ENCODE data around the gene DNASE1L2. TPM values are rescaled to one million over a fixed set of nuclear protein-coding genes. Genes with fewer than 3 reads are reported as not detected.

DNASE1L2 gene
- total RNA-seq, 3 donors from 2014 or later: 0.87 to 1.9 (median 1.1) TPM

DNA sequence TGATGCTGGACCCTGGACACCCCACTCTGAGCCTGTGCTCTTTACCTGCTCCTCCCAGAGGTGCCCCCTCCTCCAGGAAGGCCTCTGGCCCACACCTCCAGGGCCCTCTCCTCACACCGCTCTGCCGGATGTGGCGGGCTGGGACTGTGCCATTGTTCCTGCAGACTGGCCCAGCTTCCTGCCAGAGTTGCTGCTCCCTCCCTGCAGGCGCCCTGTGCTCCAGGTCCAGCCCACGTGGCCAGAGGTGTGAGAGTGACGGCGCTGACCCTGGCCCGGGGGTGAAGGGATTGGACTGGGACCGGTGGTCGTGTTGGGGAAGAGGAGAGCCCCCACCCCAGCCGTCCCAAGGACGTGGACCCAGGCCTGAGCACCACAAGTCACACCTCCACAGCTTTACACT is 7.2 kb upstream of the DNASE1L2 start:
- H3K4me1 ChIP-seq (ENCODE audit: low read depth): peaks cover 21% of the 10 kb centered on the region
- no peak overlapping the region for H3K4me3 ChIP-seq
- DNase-seq (no peak), ATAC-seq (no peak)
- intact Hi-C loops (cut with DNase I, micrococcal nuclease): no loop called here
- peaks cover 7% of the 10 kb centered on the region for H3K36me3 ChIP-seq (ENCODE audit: low read depth)
- H3K9me3 ChIP-seq: no peaks in the 10 kb centered on the region
- TF ChIP-seq, protein P1, sequence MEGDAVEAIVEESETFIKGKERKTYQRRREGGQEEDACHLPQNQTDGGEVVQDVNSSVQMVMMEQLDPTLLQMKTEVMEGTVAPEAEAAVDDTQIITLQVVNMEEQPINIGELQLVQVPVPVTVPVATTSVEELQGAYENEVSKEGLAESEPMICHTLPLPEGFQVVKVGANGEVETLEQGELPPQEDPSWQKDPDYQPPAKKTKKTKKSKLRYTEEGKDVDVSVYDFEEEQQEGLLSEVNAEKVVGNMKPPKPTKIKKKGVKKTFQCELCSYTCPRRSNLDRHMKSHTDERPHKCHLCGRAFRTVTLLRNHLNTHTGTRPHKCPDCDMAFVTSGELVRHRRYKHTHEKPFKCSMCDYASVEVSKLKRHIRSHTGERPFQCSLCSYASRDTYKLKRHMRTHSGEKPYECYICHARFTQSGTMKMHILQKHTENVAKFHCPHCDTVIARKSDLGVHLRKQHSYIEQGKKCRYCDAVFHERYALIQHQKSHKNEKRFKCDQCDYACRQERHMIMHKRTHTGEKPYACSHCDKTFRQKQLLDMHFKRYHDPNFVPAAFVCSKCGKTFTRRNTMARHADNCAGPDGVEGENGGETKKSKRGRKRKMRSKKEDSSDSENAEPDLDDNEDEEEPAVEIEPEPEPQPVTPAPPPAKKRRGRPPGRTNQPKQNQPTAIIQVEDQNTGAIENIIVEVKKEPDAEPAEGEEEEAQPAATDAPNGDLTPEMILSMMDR (IDR thresholded peaks at IDR 0.05): no peak

DNA sequence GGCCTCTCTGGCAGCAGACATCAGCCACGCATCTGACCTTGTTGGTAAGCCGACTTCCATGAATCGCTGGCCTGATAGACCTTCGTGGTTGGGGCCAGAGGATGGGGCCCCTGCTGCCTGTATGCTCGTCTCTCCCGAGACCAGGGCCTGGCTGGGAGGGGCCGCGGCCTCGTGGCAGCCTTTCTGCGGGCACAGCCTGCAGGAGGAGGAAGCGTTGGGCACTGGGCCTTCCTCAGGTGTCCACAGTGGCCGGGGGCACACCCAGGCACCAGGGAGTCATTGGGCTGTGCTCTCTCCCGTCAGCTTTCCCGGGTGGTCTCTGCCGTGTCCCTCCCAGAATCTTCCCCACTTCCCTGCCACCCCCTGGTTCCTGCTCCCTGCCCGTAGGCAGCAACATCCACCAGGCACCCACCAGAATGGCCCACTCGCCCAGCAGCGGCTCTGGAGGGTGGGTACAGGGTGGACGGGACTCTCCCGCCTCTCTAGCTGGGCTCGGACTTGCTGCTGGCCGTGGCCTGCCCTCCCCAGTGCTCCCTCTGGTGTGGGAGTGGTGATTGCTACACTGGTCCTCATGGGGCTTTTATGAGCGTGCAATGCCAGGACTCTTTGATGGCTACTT is 6.5 kb upstream of the DNASE1L2 start:
- Histone ChIP-seq H3K9me3 (no peaks in the 10 kb centered on the region), H3K4me3 (no peak overlapping the region), H3K36me3 (ENCODE audit: low read depth) (peaks cover 7% of the 10 kb centered on the region), H3K4me1 (ENCODE audit: low read depth) (peaks cover 17% of the 10 kb centered on the region)
- TF ChIP-seq, protein P1 (IDR thresholded peaks at IDR 0.05): no peak
- intact Hi-C loops (cut with DNase I, micrococcal nuclease): no loop called here
- no peak for ATAC-seq
- DNase-seq: no peak

DNA sequence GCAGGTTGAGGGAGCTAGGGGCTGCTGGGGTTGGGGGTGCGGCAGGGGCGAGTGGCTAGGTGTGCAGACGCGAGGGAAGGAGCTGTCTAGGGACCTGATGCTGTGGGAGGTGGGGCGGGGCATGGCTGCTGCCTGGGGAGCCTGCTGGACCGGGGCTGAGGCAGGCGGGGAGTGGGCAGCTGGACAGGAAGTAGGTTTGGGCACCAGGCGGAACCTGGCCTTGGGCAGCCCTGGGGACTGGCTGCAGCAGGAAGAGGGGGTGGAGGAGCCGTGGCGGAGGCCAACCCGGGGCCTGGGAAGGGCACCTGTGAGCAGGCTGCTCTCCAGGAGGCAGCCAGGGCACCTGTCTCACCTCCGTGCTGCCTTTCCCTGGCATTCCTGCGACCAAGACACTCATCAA is 5.9 kb upstream of the DNASE1L2 start:
- intact Hi-C loops (cut with DNase I, micrococcal nuclease): no loop called here
- H3K36me3 ChIP-seq (ENCODE audit: low read depth): peaks cover 7% of the 10 kb centered on the region
- no peak for DNase-seq
- no peaks in the 10 kb centered on the region for H3K9me3 ChIP-seq
- H3K4me3 ChIP-seq: no peak overlapping the region
- peaks cover 12% of the 10 kb centered on the region for H3K4me1 ChIP-seq (ENCODE audit: low read depth)
- TF ChIP-seq, protein P1 (IDR thresholded peaks at IDR 0.05): no peak
- no peak for ATAC-seq

DNA sequence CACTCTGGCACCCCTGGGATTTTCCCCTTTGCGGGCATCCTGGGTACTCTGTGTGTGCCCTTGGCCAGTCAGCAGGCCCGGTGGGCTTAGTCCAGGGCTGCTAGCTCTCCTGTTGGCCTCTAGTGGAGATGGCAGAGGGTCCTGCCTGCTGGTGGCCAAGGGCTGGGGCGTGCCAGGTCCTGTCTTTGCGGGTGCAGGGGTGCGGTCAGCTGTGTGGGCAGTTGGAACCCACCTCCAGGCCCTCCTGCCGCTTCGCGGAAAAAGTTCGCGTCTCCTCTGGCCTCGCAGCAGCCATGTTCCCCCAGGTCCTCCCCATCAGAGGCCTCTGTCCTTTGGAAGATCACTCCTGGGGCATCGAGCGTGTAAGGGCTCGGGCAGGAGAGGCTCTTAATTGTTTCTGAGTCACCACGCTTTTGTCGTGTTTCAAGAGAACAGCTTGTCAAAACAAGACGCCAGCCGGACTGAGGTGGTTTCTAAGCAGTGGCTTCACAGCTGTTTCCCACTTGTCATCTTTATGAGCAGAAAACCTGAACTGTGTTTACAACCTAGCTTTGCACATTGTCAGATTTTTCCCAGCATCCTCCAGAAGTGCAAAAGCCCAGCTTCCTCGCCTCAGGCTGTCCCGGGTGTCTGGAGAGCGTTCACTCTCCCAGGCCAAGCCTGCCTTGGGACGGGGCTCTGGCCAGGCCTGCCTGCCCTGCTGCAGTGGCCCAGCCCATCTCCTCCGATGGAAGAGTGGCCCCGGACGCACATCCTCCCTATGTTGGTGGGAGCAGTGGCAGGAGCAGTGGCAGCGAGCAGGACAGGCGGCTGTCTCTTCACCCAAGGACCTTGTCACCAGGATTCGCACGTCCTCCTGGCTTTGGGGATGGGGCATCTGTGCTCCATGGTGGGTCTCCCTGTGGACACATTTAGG is 5.0 kb upstream of the DNASE1L2 start:
- H3K9me3 ChIP-seq: no peaks in the 10 kb centered on the region
- TF ChIP-seq, protein P1 (IDR thresholded peaks at IDR 0.05): no peak
- peaks cover 12% of the 10 kb centered on the region for H3K4me1 ChIP-seq (ENCODE audit: low read depth)
- no peak overlapping the region for H3K4me3 ChIP-seq
- H3K36me3 ChIP-seq (ENCODE audit: low read depth): peaks cover 7% of the 10 kb centered on the region
- intact Hi-C loops (cut with DNase I, micrococcal nuclease): no loop called here
- ATAC-seq (no peak), DNase-seq (no peak)

DNA sequence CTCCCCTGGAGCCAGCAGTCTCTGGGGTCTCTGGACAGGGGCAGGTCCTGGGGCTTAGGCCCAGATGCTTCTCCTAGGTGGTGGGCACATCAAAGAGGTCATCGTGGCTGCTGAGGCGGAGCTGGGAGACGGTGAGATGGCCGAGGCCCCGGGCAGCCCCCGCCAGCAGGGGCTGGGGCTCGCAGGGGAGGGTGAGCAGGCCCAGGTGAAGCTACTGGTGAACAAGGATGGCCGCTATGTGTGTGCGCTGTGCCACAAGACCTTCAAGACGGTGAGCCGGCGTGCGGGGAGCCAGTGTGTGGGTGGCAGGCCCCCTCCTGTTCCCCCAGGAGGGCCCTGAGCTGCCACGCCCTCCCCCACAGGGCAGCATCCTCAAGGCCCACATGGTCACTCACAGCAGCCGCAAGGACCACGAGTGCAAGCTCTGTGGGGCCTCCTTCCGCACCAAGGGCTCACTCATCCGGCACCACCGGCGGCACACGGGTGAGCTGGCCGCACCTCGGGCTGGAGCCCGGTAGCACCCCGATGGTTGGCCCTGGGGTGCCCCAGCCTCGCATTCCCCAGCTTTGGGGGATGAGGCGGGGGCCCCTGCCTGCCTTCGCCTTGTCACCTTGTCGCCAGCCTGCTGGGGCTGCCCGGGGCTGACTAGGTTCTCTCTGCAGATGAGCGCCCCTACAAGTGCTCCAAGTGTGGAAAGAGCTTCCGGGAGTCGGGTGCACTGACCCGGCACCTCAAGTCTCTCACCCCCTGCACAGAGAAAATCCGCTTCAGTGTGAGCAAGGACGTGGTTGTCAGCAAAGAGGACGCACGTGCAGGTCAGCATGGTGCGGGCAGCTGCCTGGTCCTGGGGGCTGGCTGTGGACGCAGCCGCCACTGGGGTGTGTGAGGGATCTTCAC is 3.9 kb upstream of the DNASE1L2 start:
- ATAC-seq: no peak
- peaks cover 7% of the 10 kb centered on the region for H3K36me3 ChIP-seq (ENCODE audit: low read depth)

More for the DNA sequence above, 3.9 kb upstream of the DNASE1L2 start:
- DNase-seq: no peak
- intact Hi-C loops (cut with DNase I, micrococcal nuclease): no loop called here
- Histone ChIP-seq H3K4me3 (no peak overlapping the region), H3K9me3 (no peaks in the 10 kb centered on the region), H3K4me1 (ENCODE audit: low read depth) (peaks cover 18% of the 10 kb centered on the region)
- TF ChIP-seq, protein P1 (IDR thresholded peaks at IDR 0.05): no peak

Data from mucosa of descending colon (tissue), 3 donors.